ENCODE measurements around the gene RAVER1.
"Not testable (repeated sequence)": the region's sequence is repeated elsewhere in the genome, so short reads cannot be mapped to it uniquely, and the experiment has no call there.

RAVER1 gene, protein sequence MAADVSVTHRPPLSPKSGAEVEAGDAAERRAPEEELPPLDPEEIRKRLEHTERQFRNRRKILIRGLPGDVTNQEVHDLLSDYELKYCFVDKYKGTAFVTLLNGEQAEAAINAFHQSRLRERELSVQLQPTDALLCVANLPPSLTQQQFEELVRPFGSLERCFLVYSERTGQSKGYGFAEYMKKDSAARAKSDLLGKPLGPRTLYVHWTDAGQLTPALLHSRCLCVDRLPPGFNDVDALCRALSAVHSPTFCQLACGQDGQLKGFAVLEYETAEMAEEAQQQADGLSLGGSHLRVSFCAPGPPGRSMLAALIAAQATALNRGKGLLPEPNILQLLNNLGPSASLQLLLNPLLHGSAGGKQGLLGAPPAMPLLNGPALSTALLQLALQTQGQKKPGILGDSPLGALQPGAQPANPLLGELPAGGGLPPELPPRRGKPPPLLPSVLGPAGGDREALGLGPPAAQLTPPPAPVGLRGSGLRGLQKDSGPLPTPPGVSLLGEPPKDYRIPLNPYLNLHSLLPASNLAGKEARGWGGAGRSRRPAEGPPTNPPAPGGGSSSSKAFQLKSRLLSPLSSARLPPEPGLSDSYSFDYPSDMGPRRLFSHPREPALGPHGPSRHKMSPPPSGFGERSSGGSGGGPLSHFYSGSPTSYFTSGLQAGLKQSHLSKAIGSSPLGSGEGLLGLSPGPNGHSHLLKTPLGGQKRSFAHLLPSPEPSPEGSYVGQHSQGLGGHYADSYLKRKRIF

DNA sequence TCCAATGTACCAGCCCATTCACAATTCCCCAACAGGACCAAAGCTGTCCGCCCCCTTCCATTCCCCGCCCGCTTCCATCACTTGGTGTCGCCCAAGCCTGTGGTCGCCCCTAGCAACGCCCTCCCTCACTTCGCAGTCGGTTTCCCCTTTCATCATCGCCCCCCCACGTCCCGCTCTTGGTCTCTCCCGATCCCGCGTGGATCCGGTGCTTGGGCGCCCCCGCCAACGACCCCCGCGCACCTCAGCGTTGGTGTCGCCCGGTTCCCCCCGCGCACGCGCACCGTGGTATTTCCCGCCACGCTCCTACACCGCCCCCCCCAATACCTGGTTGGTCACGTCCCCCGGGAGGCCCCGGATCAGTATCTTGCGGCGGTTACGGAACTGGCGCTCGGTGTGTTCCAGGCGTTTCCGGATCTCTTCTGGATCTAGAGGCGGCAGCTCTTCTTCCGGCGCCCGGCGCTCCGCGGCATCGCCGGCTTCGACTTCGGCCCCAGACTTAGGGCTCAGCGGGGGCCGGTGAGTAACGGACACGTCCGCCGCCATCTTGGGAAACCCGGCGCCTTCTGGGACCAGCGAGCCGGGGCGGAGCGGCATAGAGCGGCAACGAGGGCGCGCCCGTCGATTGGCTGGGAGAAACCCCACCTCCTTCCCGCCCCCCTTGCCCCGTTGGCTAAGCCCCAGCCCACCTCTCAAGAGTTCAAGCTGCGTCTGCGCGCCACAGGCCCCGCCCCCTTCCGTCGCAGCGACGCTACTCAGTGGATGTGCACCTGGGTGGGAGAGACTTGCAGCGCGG lies at the start of gene RAVER1:
Gene RAVER1, minus strand, starts transcription at position 565 of the 793 bp plus-strand sequence. Its CDS starts 22 bp downstream, at position 543.
- peak; percentile 97 to 98 for DNase-seq

DNA sequence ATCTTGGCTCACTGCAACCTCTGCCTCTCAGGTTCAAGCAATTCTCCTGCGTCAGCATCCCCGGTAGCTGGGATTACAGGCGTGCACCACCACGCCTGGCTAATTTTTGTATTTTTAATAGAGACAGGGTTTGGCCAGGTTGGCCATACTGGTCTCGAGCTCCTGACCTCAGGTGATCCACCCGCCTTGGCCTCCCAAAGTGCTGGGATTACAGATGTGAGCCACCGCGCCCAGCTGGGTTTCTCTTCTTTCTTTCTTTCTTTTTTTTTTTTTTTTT lies 49.8 kb upstream of the RAVER1 start:
- DNase-seq: not testable (repeated sequence)

DNA sequence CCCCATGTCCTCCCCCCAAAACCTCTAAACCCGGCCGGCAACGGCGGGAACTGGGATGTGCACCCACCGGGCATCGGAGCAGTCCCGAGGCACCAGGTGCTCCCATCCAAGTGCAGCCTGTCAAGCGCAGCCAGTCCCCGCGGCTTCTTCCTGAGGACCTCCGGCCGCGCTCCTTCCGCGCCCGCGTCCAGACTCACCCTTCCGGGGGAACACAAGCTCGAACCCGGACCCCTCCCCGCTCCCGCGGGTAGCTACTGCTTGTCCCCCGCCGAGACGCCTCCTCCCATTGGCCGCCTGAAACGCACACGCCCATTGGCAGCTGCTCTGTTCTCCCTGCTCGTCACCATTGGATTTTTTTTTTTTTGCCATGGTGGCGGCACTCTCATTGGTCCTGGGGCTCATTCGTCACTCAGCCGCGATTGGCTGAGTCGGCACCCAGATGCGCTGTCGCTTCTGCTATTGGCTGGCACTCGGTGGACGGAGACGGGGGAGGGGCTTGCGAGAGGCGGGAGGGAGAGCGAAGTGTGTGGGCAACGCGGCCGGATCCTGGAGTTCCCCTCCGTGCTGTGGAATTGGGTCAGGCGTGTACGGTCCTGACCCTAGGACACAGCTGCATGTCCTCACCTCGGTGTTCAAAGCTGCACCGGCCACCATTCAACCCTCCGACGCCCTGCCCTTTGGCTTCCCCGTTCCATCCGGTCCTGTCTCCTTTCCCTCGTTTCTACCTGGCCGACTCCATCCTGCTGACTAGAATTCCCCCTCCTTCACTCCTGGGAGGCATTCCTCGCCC lies 47.2 kb upstream of the RAVER1 start, which contains the start of gene TYK2:
Gene TYK2, minus strand, starts transcription at position 260 of the 790 bp plus-strand sequence. CDS start 2,166 bp downstream, outside the sequence.
- DNase-seq: peak; percentile 94 to 96

DNA sequence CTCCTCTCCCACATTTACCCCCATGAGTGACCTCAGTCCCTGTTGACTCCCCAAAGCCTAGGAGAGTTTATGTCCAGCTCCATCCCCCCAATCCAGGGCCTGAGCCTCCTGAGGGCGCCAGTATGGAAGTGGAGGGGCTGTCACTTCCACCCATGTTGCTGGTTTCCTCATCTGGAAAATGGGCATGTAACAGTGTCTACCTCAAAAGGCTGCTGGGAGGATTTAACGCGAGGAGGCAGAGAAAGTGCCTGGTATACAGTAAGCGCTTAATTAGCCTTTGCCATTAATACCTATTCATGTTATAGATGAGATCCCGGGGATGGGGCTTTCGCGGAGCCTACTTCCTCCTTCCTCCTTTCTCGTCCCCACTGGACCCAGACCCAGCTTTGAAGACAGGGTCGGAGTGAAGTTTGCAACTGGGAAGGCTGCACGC lies 46.6 kb upstream of the RAVER1 start:
- no peak for DNase-seq

DNA sequence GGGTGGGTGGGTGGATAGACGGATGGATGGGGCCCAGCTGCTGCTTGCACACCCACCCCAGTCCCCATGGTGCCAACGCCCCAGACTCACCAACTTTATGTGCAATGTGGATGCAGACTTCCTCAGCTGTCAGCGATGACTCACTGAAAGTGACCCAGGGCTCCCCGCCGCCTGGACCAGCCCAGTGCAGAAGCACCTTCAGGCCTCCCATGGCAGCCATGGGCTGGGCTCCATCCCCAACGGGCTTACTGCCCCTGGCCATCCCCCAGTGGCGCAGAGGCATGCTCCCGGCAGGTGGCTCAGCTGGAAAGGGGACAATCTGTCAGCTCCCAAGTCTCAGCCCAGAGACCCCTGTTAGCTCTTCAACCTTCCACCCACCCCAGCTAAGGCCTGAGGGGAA lies 44.8 kb upstream of the RAVER1 start:
- DNase-seq: no peak

DNA sequence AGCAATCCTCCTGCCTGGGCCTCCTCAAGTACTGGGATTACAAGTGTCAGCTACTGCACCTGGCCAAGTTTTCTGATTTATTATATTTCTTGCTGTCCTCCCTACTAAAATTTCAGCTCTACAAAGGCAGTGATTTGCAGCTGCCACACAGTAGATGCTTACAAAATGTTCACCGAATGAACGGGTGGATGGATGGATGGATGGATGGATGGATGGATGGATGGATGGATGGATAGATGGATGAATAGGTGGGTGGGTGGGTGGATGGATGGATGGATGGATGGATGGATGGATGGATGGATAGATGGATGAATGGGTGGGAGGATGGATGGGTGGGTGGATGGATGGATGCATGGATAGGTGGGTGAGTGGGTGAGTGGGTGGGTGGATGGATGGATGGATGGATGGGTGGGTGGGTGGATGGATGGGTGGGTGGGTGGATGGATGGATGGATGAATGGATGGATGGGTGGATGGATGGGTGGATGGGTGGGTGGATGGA lies 43.9 kb upstream of the RAVER1 start:
- DNase-seq: not testable (repeated sequence)

DNA sequence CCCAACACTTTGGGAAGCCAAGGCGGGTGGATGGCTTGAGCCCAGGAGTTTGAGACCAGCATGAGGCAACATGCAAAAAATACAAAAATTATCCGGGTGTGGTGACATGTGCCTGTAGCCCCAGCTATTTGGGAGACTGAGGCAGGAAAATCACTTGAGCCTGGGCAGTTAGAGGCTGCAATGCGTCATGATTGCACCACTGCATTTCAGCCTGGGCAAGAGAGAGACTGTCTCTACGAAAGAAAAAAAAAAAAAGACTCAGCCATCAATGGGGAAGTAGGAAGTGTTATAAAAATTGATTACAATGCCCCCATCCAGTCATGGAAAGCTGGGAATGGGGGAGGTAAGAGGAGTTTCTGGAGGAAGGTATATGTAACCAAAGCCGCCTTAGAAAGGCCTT lies 41.6 kb upstream of the RAVER1 start:
- no peak for DNase-seq

DNA sequence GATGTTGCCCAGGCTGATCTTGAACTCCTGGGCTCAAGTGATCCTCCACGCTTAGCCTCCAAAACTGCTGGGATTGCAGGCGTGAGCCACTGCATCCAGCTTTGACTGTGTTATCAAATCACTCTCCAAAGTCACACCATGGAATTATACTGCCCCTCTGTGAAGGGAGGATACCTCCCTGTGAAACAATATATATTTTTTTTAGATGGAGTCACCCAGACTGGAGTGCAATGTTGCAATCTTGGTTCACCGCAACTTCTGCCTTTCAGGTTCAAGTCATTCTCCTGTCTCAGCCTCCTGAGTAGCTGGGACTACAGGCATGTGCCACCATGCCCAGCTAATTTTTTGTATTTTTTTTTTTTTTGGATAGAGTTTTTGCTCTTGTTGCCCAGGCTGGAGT lies 39.4 kb upstream of the RAVER1 start:
- DNase-seq: no peak

DNA sequence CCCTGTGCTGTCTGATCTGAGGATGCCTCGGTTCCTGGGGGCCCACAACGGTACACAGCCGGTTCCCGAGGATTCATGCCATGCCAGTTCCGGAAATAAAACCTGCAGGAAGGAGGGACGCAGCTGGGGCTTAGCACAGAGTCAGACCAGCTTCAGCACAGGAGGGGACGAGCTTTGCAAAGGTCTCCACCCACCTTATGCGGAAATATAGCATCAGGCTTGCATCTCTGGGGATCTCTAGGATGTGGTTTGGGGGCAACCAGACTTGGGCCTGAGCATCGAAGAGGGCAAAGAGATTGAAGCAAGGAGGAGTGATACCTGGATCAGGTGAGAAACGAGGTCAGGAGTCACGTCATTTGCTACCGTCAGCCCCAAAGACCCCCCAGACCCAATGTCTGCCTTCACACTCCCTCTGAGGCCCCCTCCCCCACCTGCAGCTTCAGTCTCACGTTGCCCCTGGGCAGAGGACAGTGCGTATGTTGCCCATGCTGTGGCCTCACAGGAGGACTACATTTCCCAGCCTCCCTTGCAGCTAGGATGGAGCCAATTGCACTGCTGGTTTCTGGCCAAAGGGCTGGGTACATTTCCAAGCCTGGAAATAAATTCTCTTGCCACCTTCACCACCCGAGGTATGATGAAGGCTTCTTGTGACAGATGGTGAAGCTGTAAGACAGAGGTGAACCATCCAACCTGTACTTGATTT lies 34.9 kb upstream of the RAVER1 start:
- DNase-seq: no peak

DNA sequence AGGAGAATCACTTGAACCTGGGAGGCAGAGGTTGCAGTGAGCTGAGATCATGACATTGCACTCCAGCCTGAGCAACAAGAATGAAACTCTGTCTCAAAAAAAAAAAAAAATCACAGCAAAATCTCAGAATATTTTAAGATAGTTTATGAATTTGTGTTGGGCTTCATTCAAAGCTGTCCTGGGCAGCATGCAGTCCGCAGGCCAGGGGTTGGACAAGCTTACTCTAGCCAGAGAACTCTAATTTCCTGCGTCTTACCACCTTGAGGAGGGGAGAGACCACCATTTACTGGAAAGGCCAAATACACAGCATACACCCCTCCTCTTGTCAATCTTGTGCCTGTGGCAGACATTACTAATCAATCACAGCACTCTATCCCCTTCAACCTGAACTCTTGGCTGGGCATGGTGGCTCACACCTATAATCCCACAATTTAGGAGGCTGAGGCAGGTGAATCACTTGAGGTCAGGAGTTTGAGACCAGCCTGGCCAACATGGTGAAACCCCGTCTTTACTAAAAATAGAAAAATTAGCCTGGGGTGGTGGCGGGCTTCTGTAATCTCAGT lies 33.7 kb upstream of the RAVER1 start:
- not testable (repeated sequence) for DNase-seq

DNA sequence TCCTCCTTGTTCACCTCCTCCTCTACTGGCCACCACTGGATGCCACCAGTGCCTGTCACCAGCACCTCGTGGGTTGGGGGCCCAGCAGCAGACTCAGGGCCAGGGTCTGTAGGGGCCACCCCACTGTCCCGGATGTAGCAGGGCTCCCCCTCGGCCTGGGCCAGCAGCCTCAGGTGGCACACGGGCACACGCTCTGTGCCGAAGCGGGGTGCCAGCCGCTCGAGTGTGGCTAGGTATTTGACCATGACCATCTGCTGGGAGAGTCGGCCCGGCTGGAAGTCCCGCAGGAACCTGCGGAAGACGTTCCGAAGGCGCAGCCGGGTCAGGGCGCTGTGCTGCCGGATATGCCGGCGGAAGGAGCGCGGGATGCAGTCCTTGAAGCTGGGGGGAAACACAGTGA lies 32.2 kb upstream of the RAVER1 start:
- DNase-seq: no peak

DNA sequence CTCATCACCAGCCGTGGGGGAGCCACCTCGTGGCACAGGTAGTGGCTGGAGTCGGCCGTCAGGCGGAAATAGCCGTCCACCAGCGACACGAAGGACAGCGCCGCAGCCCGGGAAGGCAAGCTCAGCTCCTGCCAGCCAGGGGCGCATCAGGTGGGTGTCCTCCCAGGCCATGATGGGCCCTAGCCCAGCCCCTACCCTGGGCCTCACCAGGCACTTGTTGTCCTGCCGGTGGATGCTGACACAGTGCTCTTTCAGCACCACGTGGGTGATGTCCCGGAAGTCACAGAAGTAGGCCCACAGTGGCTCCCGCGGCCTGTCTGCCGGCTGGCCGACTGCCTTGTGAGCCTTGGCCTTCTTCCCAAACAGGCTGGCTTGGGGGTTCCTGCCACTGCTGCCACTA lies 31.3 kb upstream of the RAVER1 start:
- no peak for DNase-seq

DNA sequence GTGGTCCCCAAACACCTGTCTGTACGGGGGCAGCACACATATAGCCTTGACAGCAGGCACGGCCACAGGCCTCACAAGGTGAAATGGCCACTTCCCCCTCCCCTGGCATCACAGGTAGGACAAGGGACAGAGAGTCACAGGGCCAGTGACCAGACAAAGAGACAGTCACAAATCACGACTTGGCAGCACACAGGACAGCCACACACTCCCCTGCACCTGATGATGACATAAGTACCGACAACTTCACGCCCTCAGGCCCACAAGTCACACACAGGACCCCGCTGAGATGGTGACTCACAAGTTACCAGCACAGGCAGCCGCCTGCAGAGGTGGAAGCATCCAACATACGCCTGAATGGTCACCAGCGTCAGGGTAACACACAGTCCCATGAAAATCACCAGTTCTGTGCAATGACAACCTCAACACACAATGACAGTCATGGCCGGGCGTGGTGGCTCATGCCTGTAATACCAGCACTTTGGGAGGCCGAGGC lies 30.5 kb upstream of the RAVER1 start:
- DNase-seq: no peak

DNA sequence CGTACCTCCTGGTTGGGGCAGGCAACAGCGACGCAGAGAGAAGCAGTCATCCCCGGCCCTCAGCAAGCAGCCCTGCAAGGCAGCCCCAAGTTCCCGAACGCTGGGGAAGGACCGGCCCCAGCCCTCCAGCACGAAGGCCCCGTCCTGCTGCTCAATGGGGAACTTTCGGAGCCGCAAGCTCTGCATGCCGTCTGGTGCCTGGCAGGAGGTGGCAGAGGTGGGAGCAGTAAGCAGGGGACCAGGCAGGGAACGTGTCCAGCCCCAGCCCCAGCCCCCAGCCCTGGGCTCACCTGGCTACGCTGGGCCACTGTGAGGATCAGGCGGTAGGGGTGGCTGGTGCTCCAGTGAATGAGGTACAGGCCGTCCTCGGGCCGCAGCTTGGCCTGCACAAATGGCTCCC lies 28.9 kb upstream of the RAVER1 start:
- DNase-seq: no peak

DNA sequence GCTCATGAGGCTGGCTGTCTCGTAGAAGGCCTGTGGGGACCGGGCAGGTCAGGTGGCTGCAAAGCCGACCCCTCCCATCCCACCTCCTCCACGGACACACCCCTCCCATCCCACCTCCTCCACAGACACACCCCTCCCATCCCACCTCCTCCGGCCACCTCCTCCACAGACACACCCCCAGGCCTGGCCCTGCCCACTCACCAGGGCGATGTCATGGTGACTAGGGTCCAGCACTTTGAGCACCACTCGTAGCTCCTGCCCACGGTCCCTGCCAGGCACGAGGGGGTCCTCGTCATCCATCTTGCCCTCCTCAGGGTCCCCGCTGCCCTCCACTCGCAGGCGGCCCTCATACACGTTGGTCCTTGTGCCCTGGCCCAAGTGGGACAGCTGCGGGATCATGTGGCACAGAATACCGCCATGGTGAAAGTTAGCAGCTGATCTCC lies 28.3 kb upstream of the RAVER1 start:
- DNase-seq: no peak

DNA sequence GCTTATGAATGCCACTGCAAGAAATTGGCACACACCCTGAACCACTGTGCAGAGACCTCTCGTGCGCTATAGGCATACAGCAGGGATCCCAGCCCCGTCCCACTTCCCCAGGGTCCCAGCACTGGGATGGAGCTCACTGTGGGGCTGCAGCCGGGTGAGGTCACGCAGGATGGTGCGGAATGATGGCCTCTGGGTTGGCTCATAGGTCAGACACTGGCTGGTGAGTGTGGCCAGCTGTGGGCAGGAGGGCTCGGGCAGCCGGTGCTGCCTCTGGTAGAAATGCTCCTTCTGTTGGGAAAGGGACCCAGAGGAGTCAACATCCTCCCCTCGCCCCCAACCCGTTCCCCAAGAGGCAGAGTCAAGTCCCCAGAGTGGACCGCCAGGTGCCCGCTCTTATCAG lies 23.1 kb upstream of the RAVER1 start:
- DNase-seq: no peak

DNA sequence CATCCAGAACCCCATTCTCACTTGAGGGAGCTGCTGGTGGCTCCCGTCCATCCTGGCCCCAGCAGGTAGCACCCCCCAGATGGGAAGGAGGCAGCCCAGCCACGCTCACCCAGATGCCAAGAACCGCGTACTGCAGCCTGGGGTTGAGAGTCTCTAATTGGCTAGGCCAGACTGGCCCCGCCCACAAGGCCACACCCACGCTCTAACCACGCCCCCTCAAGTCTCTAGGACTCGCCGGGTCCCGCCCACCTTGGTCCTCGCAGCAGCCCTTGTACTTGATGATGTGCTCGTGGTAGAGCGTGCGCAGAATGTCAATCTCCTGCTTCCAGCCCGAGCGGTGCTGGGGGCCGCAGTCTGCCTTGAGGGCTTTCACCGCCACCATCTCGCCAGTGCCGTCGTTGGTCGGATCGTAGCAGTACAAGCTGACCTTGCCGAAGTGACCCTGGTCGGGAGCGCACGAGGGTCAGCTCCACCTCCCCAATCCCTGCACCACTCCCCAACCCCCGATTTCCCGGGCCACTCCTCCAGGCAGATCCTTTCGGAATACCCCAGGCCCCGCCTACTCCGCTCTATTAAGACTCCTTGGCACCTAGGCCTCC lies 20.6 kb upstream of the RAVER1 start:
- DNase-seq: no peak

DNA sequence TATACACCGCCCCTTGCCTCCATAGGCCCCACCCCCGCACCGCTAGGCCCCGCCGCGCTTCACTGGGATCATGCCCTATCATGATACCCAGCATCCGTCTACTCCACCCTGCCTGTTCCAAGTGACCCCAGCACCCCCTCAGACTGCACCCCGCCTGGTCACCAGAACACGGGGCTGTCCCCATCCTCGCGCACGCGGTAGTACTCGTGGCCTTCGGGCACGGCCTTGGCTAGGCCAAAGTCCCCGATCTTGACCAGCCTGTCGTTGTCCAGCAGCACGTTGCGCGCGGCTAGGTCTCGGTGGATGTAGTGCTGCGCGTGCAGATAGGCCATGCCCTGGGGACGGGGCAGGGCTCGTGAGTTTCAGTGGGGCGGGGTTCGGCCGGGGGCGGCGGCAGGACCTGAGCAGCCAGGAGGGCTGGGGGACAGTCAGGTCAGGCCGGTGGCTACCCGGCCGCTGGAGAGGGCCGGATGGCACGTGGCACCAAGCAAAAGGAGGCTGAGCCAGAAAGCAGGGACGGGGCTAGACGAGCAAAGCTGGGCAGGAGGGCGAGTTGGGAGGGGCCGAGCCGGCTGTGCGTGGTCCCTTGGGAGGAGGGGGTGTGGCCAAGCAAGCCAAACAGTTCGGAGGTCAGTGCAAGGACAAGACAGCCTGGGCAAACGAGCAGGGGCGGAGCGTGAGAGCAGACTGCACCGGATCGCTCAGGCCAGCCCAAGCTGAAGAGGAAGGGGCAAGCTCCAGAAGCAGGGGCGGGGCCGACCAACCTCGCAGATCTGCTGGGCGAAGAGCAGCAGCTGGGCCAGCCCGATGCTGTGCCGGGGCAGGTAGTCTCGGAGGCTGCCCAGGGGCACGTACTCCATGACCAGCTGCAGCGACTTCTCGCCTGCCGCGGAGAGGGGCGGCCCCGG lies 19.7 kb upstream of the RAVER1 start:
- DNase-seq: no peak

DNA sequence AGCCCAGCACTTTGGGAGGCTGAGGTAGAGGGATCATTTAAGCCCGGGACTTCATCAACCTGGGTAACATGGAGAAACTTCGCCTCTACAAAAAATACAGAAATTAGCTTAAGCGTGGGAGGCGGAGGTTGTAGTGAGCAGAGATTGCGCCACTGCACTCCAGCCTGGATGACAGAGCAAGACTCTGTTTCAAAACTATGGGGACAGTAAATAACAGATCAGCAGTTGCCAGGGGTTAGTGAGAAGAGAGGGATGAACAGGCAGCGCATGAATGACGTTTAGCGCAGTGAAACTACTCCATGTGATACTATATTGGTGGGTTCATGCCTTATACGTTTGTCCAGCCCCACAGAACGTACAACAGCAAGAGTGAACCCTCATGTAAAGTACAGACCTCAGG lies 13.2 kb upstream of the RAVER1 start:
- DNase-seq: no peak

DNA sequence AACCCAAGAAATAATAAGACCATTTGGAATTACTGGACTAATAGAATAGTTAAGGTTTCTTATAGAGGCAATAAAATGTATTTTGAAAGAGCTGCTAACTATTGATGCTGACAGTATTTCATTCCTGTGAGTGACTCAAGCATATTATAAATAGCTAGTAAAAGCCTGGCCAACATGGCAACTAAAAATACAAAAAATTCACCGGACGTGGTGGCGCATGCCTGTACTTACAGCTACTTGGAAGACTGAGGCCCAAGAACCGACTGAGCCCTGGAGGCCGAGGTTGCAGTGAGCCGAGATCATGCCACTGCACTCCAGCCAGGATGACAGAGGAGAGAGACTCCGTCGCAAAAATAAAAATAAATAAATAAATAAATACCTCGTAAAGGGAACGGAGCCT lies 11.5 kb upstream of the RAVER1 start:
- DNase-seq: no peak

Measured in activated CD4-positive, alpha-beta T cell treated with anti-CD3 and anti-CD28 coated beads, Interleukin-2, amount 50 U/mL, for 4 hours (primary cell).